ENCODE data around the gene DAPP1. TPM values are rescaled to one million over a fixed set of nuclear protein-coding genes. Genes with fewer than 3 reads are reported as not detected.
"Not testable (repeated sequence)": the region's sequence is repeated elsewhere in the genome, so short reads cannot be mapped to it uniquely, and the experiment has no call there.

Gene DAPP1, protein sequence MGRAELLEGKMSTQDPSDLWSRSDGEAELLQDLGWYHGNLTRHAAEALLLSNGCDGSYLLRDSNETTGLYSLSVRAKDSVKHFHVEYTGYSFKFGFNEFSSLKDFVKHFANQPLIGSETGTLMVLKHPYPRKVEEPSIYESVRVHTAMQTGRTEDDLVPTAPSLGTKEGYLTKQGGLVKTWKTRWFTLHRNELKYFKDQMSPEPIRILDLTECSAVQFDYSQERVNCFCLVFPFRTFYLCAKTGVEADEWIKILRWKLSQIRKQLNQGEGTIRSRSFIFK
- polyA plus RNA-seq (2012; ENCODE audit: missing spikeins), result 40.2 TPM

- DNase-seq (ENCODE audit: insufficient read length), result peak; percentile 34
Measured at GRCh38 chr4:99816545-99817308, at the start of gene DAPP1. Gene DAPP1 (plus strand): TSS chr4:99816827. CDS start chr4:99816914, 87 bp downstream.

DNA sequence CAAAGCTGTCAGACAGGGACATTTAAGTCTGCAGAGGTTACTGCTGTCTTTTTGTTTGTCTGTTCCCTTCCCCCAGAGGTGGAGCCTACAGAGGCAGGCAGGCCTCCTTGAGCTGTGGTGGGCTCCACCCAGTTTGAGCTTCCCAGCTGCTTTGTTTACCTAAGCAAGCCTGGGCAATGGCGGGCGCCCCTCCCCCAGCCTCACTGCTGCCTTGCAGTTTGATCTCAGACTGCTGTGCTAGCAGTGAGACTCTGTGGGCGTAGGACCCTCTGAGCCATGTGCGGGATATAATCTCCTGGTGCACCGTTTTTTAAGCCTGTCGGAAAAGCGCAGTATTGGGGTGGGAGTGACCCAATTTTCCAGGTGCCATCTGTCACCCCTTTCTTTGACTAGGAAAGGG, 45.8 kb upstream of the DAPP1 start:
- not testable (repeated sequence) for DNase-seq (ENCODE audit: insufficient read length); FAIRE-seq

More at GRCh38 chr4:99816545-99817308, at the start of gene DAPP1:
- TF ChIP-seq POLR2AphosphoS5 (IDR thresholded peaks at IDR 0.05; ENCODE audit: low read depth, low read length) (peak; percentile 99), POLR2A (IDR thresholded peaks at IDR 0.05; ENCODE audit: low read depth, low read length) (peak; percentile 99), TAF1 (IDR thresholded peaks at IDR 0.05; ENCODE audit: borderline replicate concordance, low read depth, low read length) (peak; percentile 96)
- FAIRE-seq, result peak; percentile 99

GRCh38 chr4:99783940-99784339, 32.7 kb upstream of the DAPP1 start:
- TF ChIP-seq POLR2A (IDR thresholded peaks at IDR 0.05; ENCODE audit: low read depth, low read length), result no peak
- no peak for FAIRE-seq
- no peak for DNase-seq (ENCODE audit: insufficient read length)

DNA sequence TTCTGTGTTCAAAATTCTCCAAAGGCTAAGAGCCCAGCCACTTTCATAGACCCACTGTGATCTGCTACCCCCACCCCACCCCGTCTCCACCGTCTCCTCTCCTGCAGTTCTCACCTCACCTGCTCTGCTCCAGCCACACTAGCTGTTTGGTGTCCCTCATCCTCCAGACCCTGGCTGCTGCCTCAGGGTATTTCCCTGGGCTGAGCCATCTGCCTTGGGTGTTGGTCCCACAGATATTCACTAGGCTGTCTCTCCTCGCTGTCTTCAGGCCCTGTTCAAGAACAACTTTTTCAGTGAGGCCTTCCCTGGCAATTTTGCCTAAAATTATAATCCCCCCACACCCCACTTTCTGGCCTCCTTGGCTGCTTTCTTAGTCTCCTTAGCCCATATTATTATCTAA, 31.8 kb upstream of the DAPP1 start:
- FAIRE-seq (no peak), DNase-seq (ENCODE audit: insufficient read length) (no peak)

DNA sequence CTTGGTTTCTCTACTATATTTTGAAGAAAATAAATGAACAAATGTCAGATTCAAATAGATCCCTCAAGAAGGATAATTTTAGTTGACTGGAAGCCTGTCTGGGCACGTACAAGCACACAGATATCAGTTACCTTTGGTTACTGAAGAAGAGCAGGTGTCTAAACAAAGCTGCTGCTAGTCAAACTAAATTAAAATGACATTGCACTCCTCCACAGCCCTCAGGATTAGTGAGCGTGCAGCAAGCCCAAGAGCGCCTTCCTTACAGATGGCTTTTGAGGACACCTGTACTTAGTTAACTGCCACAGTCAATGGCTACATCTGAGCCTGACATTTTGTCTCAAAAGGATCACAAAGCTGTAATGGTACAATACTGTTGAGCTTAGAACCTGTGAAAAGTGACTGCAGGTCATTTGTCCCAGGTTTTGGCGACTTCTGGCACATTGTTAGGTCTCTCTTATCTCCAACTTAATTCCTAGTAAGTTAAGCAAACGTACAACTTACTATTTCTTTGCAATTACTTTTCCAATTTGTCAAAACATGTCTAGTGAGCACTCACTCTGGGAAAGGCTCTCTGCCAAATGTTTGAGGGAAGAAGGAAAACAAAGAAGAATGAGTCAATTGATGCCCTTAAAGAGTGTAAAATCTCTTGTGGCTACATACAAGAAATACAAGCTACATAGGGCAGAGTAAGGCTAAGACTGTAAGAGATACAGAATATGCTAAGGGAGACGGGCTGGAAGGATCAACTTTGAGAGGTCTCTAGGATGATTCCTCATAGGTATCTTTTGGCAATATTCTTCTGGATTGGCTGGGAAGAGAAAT, 25.6 kb upstream of the DAPP1 start:
- FAIRE-seq (no peak), DNase-seq (ENCODE audit: insufficient read length) (no peak)
- no peak for TF ChIP-seq TAF1 (IDR thresholded peaks at IDR 0.05; ENCODE audit: borderline replicate concordance, low read depth, low read length)
- TF ChIP-seq POLR2A (IDR thresholded peaks at IDR 0.05; ENCODE audit: low read depth, low read length), result no peak
- TF ChIP-seq POLR2AphosphoS5 (IDR thresholded peaks at IDR 0.05; ENCODE audit: low read depth, low read length), result no peak

More for the DNA sequence above, 31.8 kb upstream of the DAPP1 start:
- TF ChIP-seq POLR2A (IDR thresholded peaks at IDR 0.05; ENCODE audit: low read depth, low read length) (no peak), TAF1 (IDR thresholded peaks at IDR 0.05; ENCODE audit: borderline replicate concordance, low read depth, low read length) (no peak), POLR2AphosphoS5 (IDR thresholded peaks at IDR 0.05; ENCODE audit: low read depth, low read length) (no peak)

DNA sequence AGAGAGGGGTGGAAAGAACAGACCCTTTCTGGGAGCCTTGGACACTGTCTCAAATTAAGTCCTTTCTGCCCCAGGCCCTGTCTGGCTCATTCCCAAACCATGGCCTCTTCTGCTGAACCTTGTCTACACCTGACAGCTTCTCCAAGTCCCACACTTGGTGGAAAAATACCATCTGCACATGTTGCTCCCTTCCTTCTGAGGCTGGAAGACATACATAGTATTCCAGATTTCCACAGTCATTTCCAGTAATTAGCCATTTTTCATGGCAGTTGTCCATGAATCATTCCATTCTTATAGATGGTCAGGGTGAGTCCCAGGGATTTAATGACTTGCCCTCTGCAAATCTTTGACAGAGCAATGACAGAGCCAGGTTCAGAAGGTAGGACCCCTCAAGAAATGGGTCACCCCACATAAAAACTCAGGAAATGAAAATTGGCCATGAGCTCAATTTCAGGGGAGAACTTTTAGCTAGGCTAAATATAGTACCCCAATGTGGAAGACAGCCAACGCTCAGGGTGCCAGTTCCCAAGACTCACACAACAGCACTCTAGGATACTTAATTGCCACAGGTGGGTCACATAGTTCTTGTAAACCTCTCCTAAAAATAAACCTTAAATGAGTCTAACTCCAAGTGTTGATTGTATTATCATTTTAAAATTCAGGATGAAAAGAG, 16.2 kb upstream of the DAPP1 start:
- no peak for FAIRE-seq
- TF ChIP-seq POLR2A (IDR thresholded peaks at IDR 0.05; ENCODE audit: low read depth, low read length), result no peak
- TF ChIP-seq TAF1 (IDR thresholded peaks at IDR 0.05; ENCODE audit: borderline replicate concordance, low read depth, low read length), result no peak
- no peak for TF ChIP-seq POLR2AphosphoS5 (IDR thresholded peaks at IDR 0.05; ENCODE audit: low read depth, low read length)
- no peak for DNase-seq (ENCODE audit: insufficient read length)

GRCh38 chr4:99801005-99801699, 15.5 kb upstream of the DAPP1 start:
- FAIRE-seq (no peak), DNase-seq (ENCODE audit: insufficient read length) (no peak)
- TF ChIP-seq POLR2A (IDR thresholded peaks at IDR 0.05; ENCODE audit: low read depth, low read length) (no peak), POLR2AphosphoS5 (IDR thresholded peaks at IDR 0.05; ENCODE audit: low read depth, low read length) (no peak), TAF1 (IDR thresholded peaks at IDR 0.05; ENCODE audit: borderline replicate concordance, low read depth, low read length) (no peak)

GRCh38 chr4:99803566-99804101, 13.0 kb upstream of the DAPP1 start:
- TF ChIP-seq TAF1 (IDR thresholded peaks at IDR 0.05; ENCODE audit: borderline replicate concordance, low read depth, low read length), result no peak
- TF ChIP-seq POLR2A (IDR thresholded peaks at IDR 0.05; ENCODE audit: low read depth, low read length), result no peak
- no peak for TF ChIP-seq POLR2AphosphoS5 (IDR thresholded peaks at IDR 0.05; ENCODE audit: low read depth, low read length)
- DNase-seq (ENCODE audit: insufficient read length), result no peak
- FAIRE-seq, result no peak

DNA sequence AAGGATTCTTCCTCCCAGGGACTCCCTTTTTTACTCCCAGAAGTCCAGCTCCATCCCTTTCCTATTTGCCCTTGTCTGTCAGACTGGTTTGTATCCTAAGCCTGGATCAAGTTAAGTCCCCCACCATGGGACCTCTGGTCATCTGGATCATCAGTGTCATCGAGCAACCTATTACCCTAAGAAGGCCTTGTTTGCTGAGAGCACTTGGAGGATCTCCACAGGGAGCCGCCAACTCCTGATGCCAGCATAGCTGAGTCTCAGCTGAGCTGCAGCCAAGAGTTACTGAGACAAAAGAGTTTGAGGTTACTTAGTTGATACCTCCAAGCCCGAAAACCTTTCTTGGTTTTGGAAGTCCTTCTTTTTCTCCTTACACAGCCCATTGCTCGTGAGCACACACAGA, 10.1 kb upstream of the DAPP1 start:
- no peak for FAIRE-seq
- DNase-seq (ENCODE audit: insufficient read length), result no peak
- no peak for TF ChIP-seq POLR2A (IDR thresholded peaks at IDR 0.05; ENCODE audit: low read depth, low read length)
- no peak for TF ChIP-seq TAF1 (IDR thresholded peaks at IDR 0.05; ENCODE audit: borderline replicate concordance, low read depth, low read length)

- FAIRE-seq, result no peak
- no peak for DNase-seq (ENCODE audit: insufficient read length)
Measured at GRCh38 chr4:99807666-99808065, 9.0 kb upstream of the DAPP1 start.

More at GRCh38 chr4:99807666-99808065, 9.0 kb upstream of the DAPP1 start:
- no peak for TF ChIP-seq TAF1 (IDR thresholded peaks at IDR 0.05; ENCODE audit: borderline replicate concordance, low read depth, low read length)
- no peak for TF ChIP-seq POLR2AphosphoS5 (IDR thresholded peaks at IDR 0.05; ENCODE audit: low read depth, low read length)
- no peak for TF ChIP-seq POLR2A (IDR thresholded peaks at IDR 0.05; ENCODE audit: low read depth, low read length)
